Body of pancreas (tissue), 4 donors: ENCODE results near the gene PDK2. TPM values are rescaled to one million over a fixed set of nuclear protein-coding genes. Genes with fewer than 3 reads are reported as not detected.

Experiments used
- ATAC-seq: fragments of 150-250 bp; one replicate; pipeline ENCODE4 v1.9.1; 2016
- DNase-seq, 4 donors: peaks; one replicate each; pipeline ENCODE4 v3.0.0-alpha.2; 2019
- H3K27ac ChIP-seq, 4 donors: fragments of 200-600 bp; sonication (generic); 1 replicate in 3 of 4; 2 replicates in 1 of 4; pipeline versions ENCODE4 v1.5.1 to v1.6.1; 2016 to 2019; ENCODE audit warnings: mild to moderate bottlenecking in 1 of 4, mixed read lengths in 1 of 4, moderate library complexity in 1 of 4
- H3K27me3 ChIP-seq, 2 donors: fragments of 200-600 bp; sonication (generic); one replicate each; pipeline ENCODE4 v1.6.0; 2016; ENCODE audit warnings: mild to moderate bottlenecking in 1 of 2
- H3K36me3 ChIP-seq, 2 donors: fragments of 200-600 bp; sonication (generic); replicated peaks in 1 of 2; 2 replicates each; pipeline ENCODE4 v1.5.1; 2016; ENCODE audit warnings: low read depth in 2 of 2; ENCODE audit not compliant: insufficient read depth in 1 of 2
- H3K4me1 ChIP-seq: fragments of 200-600 bp; sonication (generic); one replicate; pipeline ENCODE4 v1.6.0; 2016
- H3K4me3 ChIP-seq, 2 donors: fragments of 200-600 bp; sonication (generic); 1 replicate in 1 of 2; 2 replicates in 1 of 2; pipeline ENCODE4 v1.5.1; 2016 to 2019
- H3K9me3 ChIP-seq, 3 donors: fragments of 200-600 bp; sonication (generic); 1 replicate in 2 of 3; 2 replicates in 1 of 3; pipeline ENCODE4 v1.5.1; 2016
- POLR2A ChIP-seq, 3 donors: fragments of 450-650 bp; IDR thresholded peaks; one replicate each; pipeline ENCODE4 v1.6.1; 2016; ENCODE audit warnings: antibody characterized with exemption in 3 of 3, mild to moderate bottlenecking in 2 of 3
- WGBS, 2 donors: methylation state at CpG; one replicate each; pipeline ENCODE4 v1.1.5; 2017; 5-methylcytosine and 5-hydroxymethylcytosine counted together
- intact Hi-C: fragments of 100-400 bp; cut with DNase I; formaldehyde crosslinking; loops from one replicate; pipeline ENCODE4 v1.15.1; 2023
- total RNA-seq, 2 donors: library from RNA; depleted of rRNA; stranded (reverse); fragments of >200 nt; gene quantifications; one replicate each; pipeline ENCODE4 v1.1.0, GENCODE V29; 2016
- TF ChIP-seq, protein P1 (sequence below), 7 experiments: fragments of 450-650 bp in 4 of 7; fragments of 200-600 bp in 3 of 7; sonication (generic) in 3 of 7; IDR thresholded peaks; one replicate each; pipeline ENCODE4 v1.5.1; 2016 to 2019; ENCODE audit warnings: antibody characterized with exemption in 7 of 7

PDK2 gene
- total RNA-seq, 2 donors from 2014 or later, result 27.0 to 119 TPM

DNA sequence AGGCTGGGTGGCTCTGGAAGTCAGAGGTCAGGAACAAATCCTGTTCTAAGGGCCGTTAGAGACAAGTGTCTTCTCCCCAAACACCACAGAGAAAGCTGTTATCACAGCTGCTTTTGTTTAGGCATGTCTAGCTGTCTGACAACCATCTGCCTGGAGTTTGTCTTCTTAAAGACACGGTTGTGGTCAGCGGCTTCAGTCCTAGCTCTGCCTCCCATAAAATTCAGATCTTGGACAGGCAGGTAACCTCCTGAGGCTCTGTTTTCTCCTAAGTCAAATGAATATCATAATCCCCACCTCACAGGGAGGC, 41.5 kb upstream of the PDK2 start:
- peak overlapping the region in 3 of 4 donors; percentile 31 to 97 (median 54) for H3K27ac ChIP-seq
- no peak for TF ChIP-seq POLR2A (IDR thresholded peaks at IDR 0.05)
- TF ChIP-seq, protein P1, sequence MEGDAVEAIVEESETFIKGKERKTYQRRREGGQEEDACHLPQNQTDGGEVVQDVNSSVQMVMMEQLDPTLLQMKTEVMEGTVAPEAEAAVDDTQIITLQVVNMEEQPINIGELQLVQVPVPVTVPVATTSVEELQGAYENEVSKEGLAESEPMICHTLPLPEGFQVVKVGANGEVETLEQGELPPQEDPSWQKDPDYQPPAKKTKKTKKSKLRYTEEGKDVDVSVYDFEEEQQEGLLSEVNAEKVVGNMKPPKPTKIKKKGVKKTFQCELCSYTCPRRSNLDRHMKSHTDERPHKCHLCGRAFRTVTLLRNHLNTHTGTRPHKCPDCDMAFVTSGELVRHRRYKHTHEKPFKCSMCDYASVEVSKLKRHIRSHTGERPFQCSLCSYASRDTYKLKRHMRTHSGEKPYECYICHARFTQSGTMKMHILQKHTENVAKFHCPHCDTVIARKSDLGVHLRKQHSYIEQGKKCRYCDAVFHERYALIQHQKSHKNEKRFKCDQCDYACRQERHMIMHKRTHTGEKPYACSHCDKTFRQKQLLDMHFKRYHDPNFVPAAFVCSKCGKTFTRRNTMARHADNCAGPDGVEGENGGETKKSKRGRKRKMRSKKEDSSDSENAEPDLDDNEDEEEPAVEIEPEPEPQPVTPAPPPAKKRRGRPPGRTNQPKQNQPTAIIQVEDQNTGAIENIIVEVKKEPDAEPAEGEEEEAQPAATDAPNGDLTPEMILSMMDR (IDR thresholded peaks at IDR 0.05), result no peak
- no peaks in the 10 kb centered on the region for H3K9me3 ChIP-seq
- intact Hi-C loops, result no loop called here
- H3K4me3 ChIP-seq, result no peak overlapping the region
- H3K36me3 ChIP-seq, result no peaks in the 10 kb centered on the region
- H3K27me3 ChIP-seq, result no peaks in the 10 kb centered on the region
- DNase-seq (no peak), ATAC-seq (no peak)
- H3K4me1 ChIP-seq, result peaks cover 69% of the 10 kb centered on the region
- 66 to 78% methylated on average over 3 of the region's 3 CpGs for WGBS, 2 donors

DNA sequence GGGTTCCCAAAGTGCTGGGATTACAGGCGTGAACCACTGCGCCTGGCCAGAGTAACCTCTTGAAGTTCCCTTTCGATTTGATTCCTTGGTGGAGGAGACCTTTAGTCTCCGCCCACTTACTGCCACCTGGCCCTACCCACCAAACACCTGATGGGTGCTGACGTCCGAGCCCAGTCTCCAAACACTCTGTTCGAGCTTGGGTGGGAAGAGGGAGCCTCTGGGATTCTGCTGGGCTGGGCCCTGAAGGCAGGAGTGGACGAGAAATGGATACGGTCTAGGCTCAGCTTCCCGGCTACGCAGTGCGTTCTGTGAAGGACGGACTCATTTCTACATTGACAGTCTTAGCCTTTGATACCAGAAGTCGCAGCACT, 40.1 kb upstream of the PDK2 start:
- DNase-seq (peak; percentile 80 to 93 (median 91)), ATAC-seq (peak; percentile 73)
- Histone ChIP-seq H3K27me3 (no peaks in the 10 kb centered on the region), H3K27ac (peak overlapping the region; percentile 81 to 97 (median 88)), H3K4me3 (peak overlapping the region; percentile 69 to 83), H3K36me3 (no peaks in the 10 kb centered on the region), H3K4me1 (peaks cover 83% of the 10 kb centered on the region), H3K9me3 (no peaks in the 10 kb centered on the region)
- intact Hi-C loops, result no loop called here
- 2 to 4% methylated on average over 14 of the region's 14 CpGs for WGBS, 2 donors
- TF ChIP-seq, protein P1 (IDR thresholded peaks at IDR 0.05), result no peak
- TF ChIP-seq POLR2A (IDR thresholded peaks at IDR 0.05), result peak; percentile 76 to 96 (median 91)

DNA sequence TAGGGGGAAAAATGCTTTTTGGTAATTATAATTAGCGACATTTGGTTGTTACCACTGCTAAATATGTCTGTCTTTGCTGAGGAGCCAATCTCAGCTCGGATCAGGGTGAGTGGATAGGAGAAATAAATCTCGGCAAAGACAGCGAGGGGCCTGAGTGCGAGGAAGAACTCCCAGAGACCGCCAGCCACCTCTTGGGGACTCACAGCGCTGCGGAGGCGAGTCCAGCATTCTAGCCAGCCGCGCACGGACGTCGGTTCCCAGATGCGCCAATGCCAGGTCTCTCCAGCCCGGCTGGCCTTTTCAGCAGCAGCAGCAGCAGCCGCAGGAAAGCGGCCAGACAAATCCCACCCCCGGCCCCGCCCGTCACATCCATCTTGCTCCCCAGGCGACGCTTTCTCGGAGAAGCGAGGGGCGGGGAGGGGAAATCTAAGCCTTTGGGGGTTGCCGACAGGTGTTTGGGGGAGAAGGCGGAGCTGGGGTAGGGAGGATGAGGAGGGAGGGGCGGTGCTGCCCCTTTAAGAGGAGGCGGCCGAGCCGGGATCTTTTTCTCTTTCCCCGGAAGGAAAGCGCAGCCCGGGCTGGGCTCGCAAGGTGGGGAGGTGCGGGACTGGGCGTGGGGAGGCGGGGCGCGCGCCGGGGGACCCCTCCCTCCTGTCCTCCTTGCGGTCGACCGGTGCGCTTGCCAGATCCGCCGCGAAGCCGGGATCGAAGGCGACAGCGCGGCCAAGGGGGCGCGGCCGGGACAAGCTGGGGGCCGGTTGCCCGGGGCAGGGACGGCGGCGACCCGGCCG, 39.5 kb upstream of the PDK2 start, which contains the start of gene ITGA3:
Gene ITGA3, plus strand, starts transcription at position 685 of the 791 bp plus-strand sequence. CDS start 330 bp downstream, outside the sequence.
- Histone ChIP-seq H3K36me3 (no peaks in the 10 kb centered on the region), H3K27ac (peak within 1 kb of the TSS; percentile 81 to 97 (median 88)), H3K27me3 (no peaks in the 10 kb centered on the region), H3K4me1 (peaks cover 89% of the 10 kb centered on the region), H3K9me3 (no peaks in the 10 kb centered on the region), H3K4me3 (peak within 1 kb of the TSS; percentile 69 to 83)
- peak in 2 of 3 donors; percentile 42 to 61 for TF ChIP-seq POLR2A (IDR thresholded peaks at IDR 0.05)
- TF ChIP-seq, protein P1 (IDR thresholded peaks at IDR 0.05), result peak in 3 of 7 experiments; percentile 13 to 34 (median 26)
- intact Hi-C loops, result no loop called here
- peak; percentile 67 for ATAC-seq
- peak; percentile 79 to 89 (median 86) for DNase-seq
- 0 to 1% methylated on average over 25 to 65 of the region's 65 CpGs for WGBS, 2 donors

- DNase-seq (peak; percentile 77 to 85 (median 84)), ATAC-seq (peak; percentile 57)
- peak overlapping the region; percentile 69 to 83 for H3K4me3 ChIP-seq
- H3K36me3 ChIP-seq, result no peaks in the 10 kb centered on the region
- H3K27me3 ChIP-seq, result no peaks in the 10 kb centered on the region
- peak in 1 of 3 donors; percentile 14 for TF ChIP-seq POLR2A (IDR thresholded peaks at IDR 0.05)
- TF ChIP-seq, protein P1 (IDR thresholded peaks at IDR 0.05), result peak in 6 of 7 experiments; percentile 29 to 62 (median 56)
- no peaks in the 10 kb centered on the region for H3K9me3 ChIP-seq
- peaks cover 89% of the 10 kb centered on the region for H3K4me1 ChIP-seq
- H3K27ac ChIP-seq, result peak overlapping the region; percentile 81 to 97 (median 88)
- intact Hi-C loops, result no loop called here
- WGBS, 2 donors, result 0 to 1% methylated on average over 15 to 61 of the region's 64 CpGs
Measured at GRCh38 chr17:50056217-50056960, 38.8 kb upstream of the PDK2 start.
